Muscle of leg (tissue), 11 donors: ENCODE results near the gene CRISP1. TPM values are rescaled to one million over a fixed set of nuclear protein-coding genes. Genes with fewer than 3 reads are reported as not detected.

Source experiments
- DNase-seq: peaks from one replicate; pipeline ENCODE4 v3.0.0; 2013
- H3K27ac ChIP-seq: one replicate; pipeline ENCODE4 v1.5.1; 2013; ENCODE audit warnings: mild to moderate bottlenecking, low read length, control low read depth
- H3K27me3 ChIP-seq: one replicate; pipeline ENCODE4 v1.6.1; 2013; ENCODE audit warnings: low read length; ENCODE audit not compliant: control insufficient read depth, insufficient read depth
- H3K36me3 ChIP-seq: one replicate; pipeline ENCODE4 v1.6.1; 2013; ENCODE audit warnings: low read length; ENCODE audit not compliant: control insufficient read depth, insufficient read depth
- H3K4me1 ChIP-seq: one replicate; pipeline ENCODE4 v1.6.1; 2013; ENCODE audit warnings: low read length; ENCODE audit not compliant: control insufficient read depth, insufficient read depth
- H3K4me3 ChIP-seq: one replicate; pipeline ENCODE4 v1.5.1; 2013; ENCODE audit warnings: low read length, control low read depth
- H3K9me3 ChIP-seq: replicated peaks from 2 replicates; pipeline ENCODE4 v1.6.1; 2013; ENCODE audit warnings: low read depth, low read length; ENCODE audit not compliant: control insufficient read depth
- WGBS: methylation state at CpG from one replicate; pipeline ENCODE4 v1.1.5; 2013; ENCODE audit warnings: missing lambda C conversion rate; ENCODE audit not compliant: insufficient coverage; 5-methylcytosine and 5-hydroxymethylcytosine counted together
- polyA plus RNA-seq, 8 donors: library from polyadenylated mRNA; unstranded; fragments of 120-200 nt; gene quantifications; one replicate each; pipeline versions ENCODE4 v1.2.1 to v1.2.3, GENCODE V29; 2013; ENCODE audit warnings: inconsistent platforms in 1 of 8, low replicate concordance in 1 of 8; ENCODE audit not compliant: insufficient read length in 8 of 8, insufficient read depth in 1 of 8
- total RNA-seq: library from RNA; stranded (reverse); fragments of 120-200 nt; gene quantifications from one replicate; pipeline ENCODE4 v1.2.4, GENCODE V29; 2013

CRISP1 gene
- total and polyA plus RNA-seq, 9 donors = 0.50 TPM; not detected in 8

DNA sequence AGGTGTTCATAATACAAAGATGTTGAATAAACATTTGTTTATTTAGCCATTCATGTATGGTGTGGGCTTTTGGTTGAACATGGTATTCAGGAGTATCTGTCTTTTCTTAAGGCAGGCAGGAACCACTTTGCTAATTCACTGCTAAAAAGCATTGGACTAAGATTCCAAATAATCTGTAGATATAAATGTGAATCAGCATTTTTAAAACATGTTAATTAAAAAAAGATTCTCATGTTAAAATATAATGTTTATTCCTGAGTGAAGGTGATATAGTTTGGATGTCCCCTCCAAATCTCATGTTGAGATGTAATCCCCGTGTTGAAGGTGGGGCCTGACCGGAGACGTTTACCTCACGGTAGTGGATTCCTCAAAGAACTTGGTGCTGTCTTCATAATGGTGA lies 19.3 kb downstream of the CRISP1 start:
- no peak overlapping the region for H3K4me3 ChIP-seq
- H3K36me3 ChIP-seq = no peaks in the 10 kb centered on the region
- DNase-seq = no peak
- H3K27ac ChIP-seq = no peak overlapping the region
- no peaks in the 10 kb centered on the region for H3K9me3 ChIP-seq
- no peaks in the 10 kb centered on the region for H3K27me3 ChIP-seq
- H3K4me1 ChIP-seq = no peaks in the 10 kb centered on the region
- no CpG with 5 or more reads among the region's 4 CpGs for whole genome bisulfite sequencing

DNA sequence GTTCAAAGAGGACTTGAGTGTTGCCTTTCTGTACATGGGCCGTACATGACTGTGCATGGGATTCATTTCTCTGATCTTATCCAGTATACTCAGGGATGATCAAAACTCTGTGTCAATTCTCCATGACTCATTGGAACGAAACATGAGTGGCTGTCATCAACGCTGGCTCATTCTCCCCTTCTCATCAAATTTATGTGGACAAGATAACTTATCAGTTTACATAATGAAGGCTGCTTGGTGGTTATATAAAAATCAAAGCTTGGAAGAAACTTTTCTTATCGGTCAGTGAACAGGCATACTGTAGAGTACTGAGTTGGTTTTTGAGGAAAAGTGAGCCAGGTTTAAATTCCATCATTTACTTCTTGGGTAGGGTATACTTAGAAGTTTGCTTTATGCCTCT lies 24.9 kb downstream of the CRISP1 start:
- 100% methylated on average over 1 of the region's 4 CpGs for WGBS
- H3K4me3 ChIP-seq = no peak overlapping the region
- H3K9me3 ChIP-seq = no peaks in the 10 kb centered on the region
- H3K27me3 ChIP-seq = no peaks in the 10 kb centered on the region
- DNase-seq = no peak
- no peaks in the 10 kb centered on the region for H3K4me1 ChIP-seq
- H3K36me3 ChIP-seq = no peaks in the 10 kb centered on the region
- H3K27ac ChIP-seq = no peak overlapping the region

DNA sequence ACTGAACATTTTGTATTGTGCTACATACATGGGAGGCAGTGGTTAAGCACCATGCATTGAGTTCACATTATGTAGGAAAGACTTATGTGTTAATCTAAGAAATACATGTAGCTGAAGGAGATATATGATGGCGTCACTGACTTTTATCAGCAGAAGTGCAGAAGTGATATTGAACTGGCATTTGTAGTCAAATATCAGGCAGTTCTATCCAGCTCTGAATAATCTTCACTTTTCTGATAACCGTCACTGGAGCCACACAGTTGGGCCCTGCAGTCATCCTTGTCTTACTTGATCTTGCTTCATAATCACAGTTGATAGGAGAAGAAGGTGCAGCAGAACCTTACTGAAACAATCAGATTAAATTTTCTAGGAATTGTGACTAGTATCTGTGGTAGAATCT lies 26.4 kb downstream of the CRISP1 start:
- H3K27ac ChIP-seq = no peak overlapping the region
- H3K27me3 ChIP-seq = no peaks in the 10 kb centered on the region
- no CpG with 5 or more reads among the region's 2 CpGs for WGBS
- DNase-seq = no peak
- H3K4me1 ChIP-seq = no peaks in the 10 kb centered on the region
- no peaks in the 10 kb centered on the region for H3K36me3 ChIP-seq
- H3K4me3 ChIP-seq = no peak overlapping the region
- H3K9me3 ChIP-seq = no peaks in the 10 kb centered on the region

DNA sequence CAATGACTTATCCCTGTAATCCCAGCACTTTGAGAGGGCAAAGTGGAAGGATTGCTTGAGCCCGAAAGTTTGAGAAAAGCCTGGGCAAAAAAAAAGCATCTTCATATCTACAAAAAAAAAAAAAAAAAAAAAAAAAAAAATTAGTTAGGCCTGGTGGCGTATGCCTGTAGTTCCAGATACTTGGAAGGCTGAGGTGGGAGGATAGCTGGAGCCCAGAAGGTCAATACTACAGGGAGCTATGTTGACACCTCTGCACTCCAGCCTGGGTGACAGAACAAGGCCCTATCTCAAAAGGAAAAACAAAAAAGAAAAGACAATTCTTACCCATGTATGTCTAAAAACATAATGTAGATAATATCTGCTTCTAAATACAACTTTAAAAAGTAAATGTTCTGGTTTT lies 27.2 kb downstream of the CRISP1 start:
- no peak overlapping the region for H3K4me3 ChIP-seq
- H3K9me3 ChIP-seq = no peaks in the 10 kb centered on the region
- H3K4me1 ChIP-seq = no peaks in the 10 kb centered on the region
- H3K27me3 ChIP-seq = no peaks in the 10 kb centered on the region
- DNase-seq = no peak
- no CpG with 5 or more reads among the region's 2 CpGs for WGBS
- H3K36me3 ChIP-seq = no peaks in the 10 kb centered on the region
- H3K27ac ChIP-seq = no peak overlapping the region

DNA sequence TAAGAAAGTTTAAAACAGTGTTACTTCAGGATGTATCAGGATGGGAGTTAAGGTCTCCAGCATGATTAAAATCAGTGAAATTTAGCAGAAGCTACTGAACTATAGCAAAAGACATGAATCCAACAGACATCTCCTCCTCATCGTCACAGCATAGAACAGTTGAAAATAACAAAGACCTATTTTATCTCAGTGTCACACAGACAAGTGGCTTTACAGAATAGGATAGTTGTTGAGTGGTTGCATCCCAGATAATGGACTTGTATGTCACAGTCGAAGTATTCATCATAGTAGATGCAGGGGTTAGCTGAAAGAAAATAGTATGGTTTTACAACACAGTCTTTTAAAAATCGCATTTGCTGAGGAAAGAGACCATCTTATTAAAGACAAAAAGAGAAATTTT lies 31.2 kb downstream of the CRISP1 start:
- no peak overlapping the region for H3K4me3 ChIP-seq
- no peaks in the 10 kb centered on the region for H3K9me3 ChIP-seq
- no CpG with 5 or more reads among the region's 3 CpGs for WGBS
- DNase-seq = no peak
- no peaks in the 10 kb centered on the region for H3K27me3 ChIP-seq
- H3K36me3 ChIP-seq = no peaks in the 10 kb centered on the region
- H3K4me1 ChIP-seq = no peaks in the 10 kb centered on the region
- H3K27ac ChIP-seq = no peak overlapping the region

DNA sequence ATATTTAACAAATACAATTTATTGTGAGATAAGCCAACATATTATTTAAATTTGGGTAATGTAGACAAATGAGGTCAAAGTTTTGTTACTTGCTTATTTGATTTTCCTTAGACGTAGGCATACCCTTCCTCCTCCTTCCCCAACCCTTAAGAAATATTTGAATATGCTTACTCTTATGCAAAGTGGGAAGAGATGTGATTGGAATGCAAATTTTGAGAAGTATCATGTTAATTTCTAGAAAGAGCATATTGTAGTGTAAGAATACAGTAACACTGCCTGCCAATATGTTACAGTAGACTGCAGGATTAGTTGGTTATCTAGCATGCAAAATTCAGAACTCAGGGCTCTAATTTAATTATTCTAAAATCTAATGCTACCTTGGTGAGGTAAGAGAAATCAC lies 32.9 kb downstream of the CRISP1 start:
- no peaks in the 10 kb centered on the region for H3K9me3 ChIP-seq

DNA sequence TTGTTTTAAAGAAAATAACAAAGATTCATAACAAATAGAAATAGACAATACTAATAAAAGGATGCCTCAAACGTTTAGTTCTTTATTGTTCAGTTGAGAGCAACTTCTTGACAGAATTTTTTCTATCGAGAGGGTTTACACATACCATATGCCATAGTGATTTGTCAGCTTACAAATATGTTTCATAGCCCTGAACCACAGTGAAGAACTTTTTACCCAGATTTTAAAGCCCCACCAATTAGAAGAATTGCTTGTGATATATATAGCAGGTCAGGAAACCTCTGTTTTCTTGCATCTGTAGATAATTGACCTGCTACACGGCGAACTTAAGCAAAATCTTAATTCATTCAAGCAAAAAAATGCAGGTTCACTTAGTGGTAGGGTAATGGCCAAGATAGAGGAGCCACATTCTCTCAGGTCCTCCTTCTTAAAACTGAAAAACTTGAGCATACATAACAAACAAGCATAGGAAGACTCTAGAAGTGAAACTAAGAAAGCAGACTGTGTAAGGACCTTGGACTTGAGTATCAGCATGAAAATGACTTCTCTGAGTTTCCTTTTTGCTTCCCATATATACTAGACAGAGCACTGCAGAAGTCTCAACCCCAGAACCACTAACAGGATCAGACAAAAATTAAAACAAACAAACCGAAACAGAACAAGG lies 39.5 kb downstream of the CRISP1 start:
- no peaks in the 10 kb centered on the region for H3K27me3 ChIP-seq
- H3K9me3 ChIP-seq = no peaks in the 10 kb centered on the region
- H3K4me3 ChIP-seq = no peak overlapping the region
- no peak for DNase-seq
- H3K27ac ChIP-seq = no peak overlapping the region
- no CpG with 5 or more reads among the region's 5 CpGs for WGBS
- H3K4me1 ChIP-seq = no peaks in the 10 kb centered on the region
- no peaks in the 10 kb centered on the region for H3K36me3 ChIP-seq

More for the DNA sequence above, 32.9 kb downstream of the CRISP1 start:
- Histone ChIP-seq H3K4me3 (no peak overlapping the region), H3K4me1 (no peaks in the 10 kb centered on the region), H3K27ac (no peak overlapping the region), H3K36me3 (no peaks in the 10 kb centered on the region), H3K27me3 (no peaks in the 10 kb centered on the region)
- no CpG with 5 or more reads among the region's 1 CpG for WGBS
- DNase-seq = no peak

DNA sequence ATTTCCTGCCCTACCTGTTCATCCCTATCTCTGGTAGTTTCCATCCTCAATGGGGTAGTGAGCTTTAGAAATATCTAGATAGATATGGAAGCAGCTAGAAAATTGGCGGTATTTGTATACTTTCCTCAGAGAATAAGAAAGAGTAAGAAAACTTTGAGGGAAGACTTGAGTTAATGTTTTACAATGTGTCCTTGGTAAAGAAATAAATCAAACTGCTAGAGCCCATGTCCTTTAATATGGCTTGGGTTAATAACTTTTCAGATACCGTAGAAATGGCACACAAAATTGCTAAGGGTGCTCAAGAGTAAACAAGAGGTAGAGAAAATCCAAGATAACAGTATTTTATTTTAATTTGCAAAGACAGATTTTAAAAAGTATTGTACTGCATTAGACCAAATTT lies 51.2 kb downstream of the CRISP1 start:
- Histone ChIP-seq H3K9me3 (no peaks in the 10 kb centered on the region), H3K27ac (no peak overlapping the region), H3K4me3 (no peak overlapping the region), H3K27me3 (no peaks in the 10 kb centered on the region), H3K36me3 (no peaks in the 10 kb centered on the region), H3K4me1 (no peaks in the 10 kb centered on the region)
- no CpG with 5 or more reads among the region's 2 CpGs for WGBS
- no peak for DNase-seq

DNA sequence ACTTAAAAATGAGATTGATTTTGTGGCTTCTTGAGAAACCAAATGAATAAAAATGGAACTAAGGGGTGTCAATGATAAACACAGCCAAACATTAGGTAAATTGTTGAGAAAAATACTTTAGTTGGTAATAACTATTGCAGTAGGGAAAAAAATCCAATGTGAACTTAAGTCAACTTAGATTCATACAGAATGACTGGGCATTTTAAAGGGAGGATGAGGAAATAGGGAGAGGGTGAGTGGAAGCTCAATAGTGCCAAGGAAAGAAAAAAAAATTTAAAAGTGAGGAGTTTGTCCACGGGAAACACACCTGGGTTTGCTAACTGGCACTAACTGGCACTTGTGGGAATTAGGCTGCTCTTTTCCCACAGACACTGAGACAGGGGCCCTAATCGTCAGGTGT lies 53.1 kb downstream of the CRISP1 start:
- Histone ChIP-seq H3K4me3 (no peak overlapping the region), H3K36me3 (no peaks in the 10 kb centered on the region), H3K27me3 (no peaks in the 10 kb centered on the region), H3K27ac (no peak overlapping the region), H3K4me1 (no peaks in the 10 kb centered on the region), H3K9me3 (no peaks in the 10 kb centered on the region)
- 78% methylated on average over 2 of the region's 2 CpGs for WGBS
- DNase-seq = no peak

DNA sequence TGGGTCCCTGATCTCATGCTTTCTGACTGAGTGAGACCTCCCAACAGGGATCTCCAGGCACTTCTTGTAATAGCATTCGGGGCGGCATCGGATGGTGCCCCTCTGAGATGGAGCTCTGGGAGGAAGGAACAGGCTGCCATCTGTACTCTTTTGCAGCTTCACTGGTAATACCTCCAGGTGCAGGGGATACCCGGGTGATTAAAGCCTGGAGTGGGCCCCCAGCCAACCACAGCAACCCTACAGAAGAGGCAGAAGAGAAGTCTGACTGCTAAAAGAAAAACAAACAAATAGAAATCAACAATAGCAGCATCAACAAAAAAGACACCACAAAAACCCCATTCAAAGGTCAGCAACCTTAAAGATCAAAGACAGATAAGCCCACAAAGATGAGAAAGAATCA lies 60.2 kb downstream of the CRISP1 start:
- Histone ChIP-seq H3K4me3 (no peak overlapping the region), H3K4me1 (no peaks in the 10 kb centered on the region), H3K27ac (no peak overlapping the region), H3K27me3 (no peaks in the 10 kb centered on the region), H3K36me3 (no peaks in the 10 kb centered on the region), H3K9me3 (no peaks in the 10 kb centered on the region)
- no peak for DNase-seq
- 100% methylated on average over 3 of the region's 4 CpGs for WGBS

DNA sequence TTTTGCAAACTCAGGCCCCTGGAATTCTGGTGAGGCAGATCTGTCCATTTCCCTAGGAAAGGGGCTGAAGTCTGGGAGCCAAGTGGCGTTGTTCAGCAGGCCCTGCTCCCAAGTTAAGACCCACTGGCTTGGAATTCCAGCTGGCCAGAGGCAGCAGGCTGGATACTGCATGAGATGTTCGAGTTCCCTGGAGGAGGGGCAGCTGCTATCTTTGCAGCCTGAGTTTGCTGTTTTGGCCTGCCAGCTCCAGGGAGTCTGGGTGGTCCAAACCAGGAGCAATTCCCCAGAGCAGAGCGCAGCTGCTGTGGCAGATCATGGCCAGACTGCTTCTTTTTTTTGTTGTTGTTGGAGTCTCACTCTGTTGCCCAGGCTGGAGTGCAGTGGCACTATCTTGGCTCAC lies 61.1 kb downstream of the CRISP1 start:
- H3K4me3 ChIP-seq = no peak overlapping the region
- no peak overlapping the region for H3K27ac ChIP-seq
- no peaks in the 10 kb centered on the region for H3K4me1 ChIP-seq
- no peaks in the 10 kb centered on the region for H3K36me3 ChIP-seq
- 54% methylated on average over 3 of the region's 3 CpGs for WGBS
- no peak for DNase-seq
- H3K9me3 ChIP-seq = no peaks in the 10 kb centered on the region
- H3K27me3 ChIP-seq = no peaks in the 10 kb centered on the region
